Body of pancreas (tissue), 4 donors: ENCODE data around the gene AGAP1. TPM values are rescaled to one million over a fixed set of nuclear protein-coding genes. Genes with fewer than 3 reads are reported as not detected.

ENCODE experiments used
- ATAC-seq: fragments of 150-250 bp; one replicate; pipeline ENCODE4 v1.9.1; 2016
- DNase-seq, 4 donors: peaks; one replicate each; pipeline ENCODE4 v3.0.0-alpha.2; 2019
- H3K27ac ChIP-seq, 4 donors: fragments of 200-600 bp; sonication (generic); 1 replicate in 3 of 4; 2 replicates in 1 of 4; pipeline versions ENCODE4 v1.5.1 to v1.6.1; 2016 to 2019; ENCODE audit warnings: mild to moderate bottlenecking in 1 of 4, mixed read lengths in 1 of 4, moderate library complexity in 1 of 4
- H3K27me3 ChIP-seq, 2 donors: fragments of 200-600 bp; sonication (generic); one replicate each; pipeline ENCODE4 v1.6.0; 2016; ENCODE audit warnings: mild to moderate bottlenecking in 1 of 2
- H3K36me3 ChIP-seq, 2 donors: fragments of 200-600 bp; sonication (generic); replicated peaks in 1 of 2; 2 replicates each; pipeline ENCODE4 v1.5.1; 2016; ENCODE audit warnings: low read depth in 2 of 2; ENCODE audit not compliant: insufficient read depth in 1 of 2
- H3K4me1 ChIP-seq: fragments of 200-600 bp; sonication (generic); one replicate; pipeline ENCODE4 v1.6.0; 2016
- H3K4me3 ChIP-seq, 2 donors: fragments of 200-600 bp; sonication (generic); 1 replicate in 1 of 2; 2 replicates in 1 of 2; pipeline ENCODE4 v1.5.1; 2016 to 2019
- H3K9me3 ChIP-seq, 3 donors: fragments of 200-600 bp; sonication (generic); 1 replicate in 2 of 3; 2 replicates in 1 of 3; pipeline ENCODE4 v1.5.1; 2016
- CTCF ChIP-seq, 7 experiments: fragments of 450-650 bp in 4 of 7; fragments of 200-600 bp in 3 of 7; sonication (generic) in 3 of 7; IDR thresholded peaks; one replicate each; pipeline ENCODE4 v1.5.1; 2016 to 2019; ENCODE audit warnings: antibody characterized with exemption in 7 of 7
- POLR2A ChIP-seq, 3 donors: fragments of 450-650 bp; IDR thresholded peaks; one replicate each; pipeline ENCODE4 v1.6.1; 2016; ENCODE audit warnings: antibody characterized with exemption in 3 of 3, mild to moderate bottlenecking in 2 of 3
- WGBS, 2 donors: methylation state at CpG; one replicate each; pipeline ENCODE4 v1.1.5; 2017; 5-methylcytosine and 5-hydroxymethylcytosine counted together
- intact Hi-C: fragments of 100-400 bp; cut with DNase I; formaldehyde crosslinking; loops from one replicate; pipeline ENCODE4 v1.15.1; 2023
- total RNA-seq, 2 donors: library from RNA; depleted of rRNA; stranded (reverse); fragments of >200 nt; gene quantifications; one replicate each; pipeline ENCODE4 v1.1.0, GENCODE V29; 2016

The AGAP1 gene
- total RNA-seq, 2 donors from 2014 or later = 21.3 to 32.6 TPM

DNA sequence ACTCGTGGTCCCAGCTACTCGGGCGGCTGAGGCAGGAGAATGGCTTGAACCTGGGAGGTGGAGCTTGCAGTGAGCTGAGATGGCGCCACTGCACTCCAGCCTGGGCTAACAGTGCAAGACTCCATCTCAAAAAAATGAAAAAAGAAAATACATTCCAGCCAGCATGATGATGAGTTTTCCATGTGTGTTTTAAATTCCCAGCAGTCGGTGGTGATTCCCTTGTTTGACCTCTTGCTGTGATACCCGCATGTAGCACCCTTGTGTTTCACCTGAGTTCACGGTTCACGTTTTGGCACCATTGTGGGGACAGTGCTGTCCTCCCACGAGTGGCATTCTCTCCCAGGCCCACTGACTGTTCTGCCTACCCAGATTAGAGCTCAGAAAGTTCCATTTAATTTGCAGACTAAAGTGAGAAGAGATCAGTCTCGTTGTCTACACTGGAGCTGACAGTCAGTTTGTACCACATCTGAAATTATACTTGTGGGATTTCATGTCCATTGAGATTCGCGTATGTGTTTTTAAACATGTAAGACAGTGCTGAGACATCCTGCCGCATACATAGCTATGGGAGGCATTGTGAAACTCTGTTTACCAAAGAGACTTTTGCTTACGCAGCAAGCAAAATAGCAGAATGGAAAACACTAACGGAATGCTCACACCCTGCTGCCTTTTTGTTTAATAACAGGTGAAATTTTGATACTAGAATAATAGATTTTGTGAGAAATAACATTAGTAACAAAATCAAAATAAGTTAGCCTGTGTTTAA is 517.3 kb downstream of the AGAP1 start:
- no peak for ATAC-seq
- no peaks in the 10 kb centered on the region for H3K36me3 ChIP-seq
- DNase-seq = no peak
- no peaks in the 10 kb centered on the region for H3K27me3 ChIP-seq
- 87 to 90% methylated on average over 15 of the region's 15 CpGs for WGBS, 2 donors
- intact Hi-C loops = no loop called here
- no peaks in the 10 kb centered on the region for H3K9me3 ChIP-seq
- no peaks in the 10 kb centered on the region for H3K4me1 ChIP-seq
- TF ChIP-seq CTCF (IDR thresholded peaks at IDR 0.05) (no peak), POLR2A (IDR thresholded peaks at IDR 0.05) (no peak)
- H3K4me3 ChIP-seq = no peak overlapping the region
- H3K27ac ChIP-seq = no peak overlapping the region

GRCh38 chr2:236012155-236012554 is 518.3 kb downstream of the AGAP1 start:
- 74 to 77% methylated on average over 8 of the region's 8 CpGs for WGBS, 2 donors
- intact Hi-C loops = no loop called here
- no peaks in the 10 kb centered on the region for H3K36me3 ChIP-seq
- no peaks in the 10 kb centered on the region for H3K27me3 ChIP-seq
- ATAC-seq (no peak), DNase-seq (no peak)
- H3K9me3 ChIP-seq = no peaks in the 10 kb centered on the region
- no peak overlapping the region for H3K4me3 ChIP-seq
- no peaks in the 10 kb centered on the region for H3K4me1 ChIP-seq
- no peak overlapping the region for H3K27ac ChIP-seq
- TF ChIP-seq POLR2A (IDR thresholded peaks at IDR 0.05) = no peak
- TF ChIP-seq CTCF (IDR thresholded peaks at IDR 0.05) = no peak

GRCh38 chr2:236014408-236015131 is 520.7 kb downstream of the AGAP1 start:
- ATAC-seq (no peak), DNase-seq (no peak)
- H3K9me3 ChIP-seq = no peaks in the 10 kb centered on the region
- intact Hi-C loops = no loop called here
- H3K36me3 ChIP-seq = no peaks in the 10 kb centered on the region
- no peak overlapping the region for H3K27ac ChIP-seq
- 78 to 85% methylated on average over 25 of the region's 25 CpGs for WGBS, 2 donors
- no peak overlapping the region for H3K4me3 ChIP-seq
- TF ChIP-seq CTCF (IDR thresholded peaks at IDR 0.05) (no peak), POLR2A (IDR thresholded peaks at IDR 0.05) (no peak)
- H3K4me1 ChIP-seq = no peaks in the 10 kb centered on the region
- no peaks in the 10 kb centered on the region for H3K27me3 ChIP-seq

- DNase-seq (no peak), ATAC-seq (no peak)
- Histone ChIP-seq H3K36me3 (no peaks in the 10 kb centered on the region), H3K27me3 (no peaks in the 10 kb centered on the region), H3K9me3 (no peaks in the 10 kb centered on the region), H3K4me3 (no peak overlapping the region), H3K27ac (no peak overlapping the region), H3K4me1 (no peaks in the 10 kb centered on the region)
- TF ChIP-seq POLR2A (IDR thresholded peaks at IDR 0.05) = no peak
- no peak for TF ChIP-seq CTCF (IDR thresholded peaks at IDR 0.05)
- WGBS, 2 donors = 91 to 94% methylated on average over 6 of the region's 6 CpGs
- intact Hi-C loops = no loop called here
Observed at GRCh38 chr2:236015171-236015570, 521.3 kb downstream of the AGAP1 start.
